ENCODE data around the gene TMEM63C. TPM values are rescaled to one million over a fixed set of nuclear protein-coding genes. Genes with fewer than 3 reads are reported as not detected.

The TMEM63C gene
- total and polyA plus RNA-seq, 8 donors = 0.14 to 8.8 (median 1.4) TPM; not detected in 2

DNA sequence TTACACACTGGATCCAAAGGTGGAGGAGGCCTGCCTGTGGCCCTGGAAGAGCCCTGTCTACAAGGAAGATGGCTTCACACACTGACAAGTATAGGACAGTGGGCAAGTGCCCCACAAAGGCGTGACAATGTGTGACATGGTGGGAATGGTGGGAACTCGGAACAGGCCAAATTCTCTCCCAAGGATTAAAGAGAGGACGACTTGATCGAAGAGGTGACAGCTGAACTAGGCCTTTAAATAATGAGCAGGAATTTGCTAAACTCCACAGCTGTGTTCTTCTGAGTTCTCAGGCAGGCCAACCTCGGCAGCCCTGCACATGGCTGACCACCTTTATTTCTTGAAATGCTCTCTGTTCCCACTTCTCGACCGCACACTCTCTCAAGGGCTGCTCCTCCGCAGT is 115.3 kb downstream of the TMEM63C start:
- Histone ChIP-seq H3K9me3 (no peaks in the 10 kb centered on the region), H3K27ac (no peak overlapping the region), H3K4me1 (peaks cover 0 to 11% (median 8%) of the 10 kb centered on the region in 4 donors), H3K36me3 (peaks cover 8 to 81% (median 64%) of the 10 kb centered on the region in 4 donors), H3K27me3 (no peaks in the 10 kb centered on the region), H3K4me3 (no peak overlapping the region)
- intact Hi-C loops (cut with DNase I; ENCODE audit: low total_unique reads) = no loop called here
- no peak for DNase-seq
- WGBS, 5 donors = 91 to 95% (median 93%) methylated on average over 8 of the region's 8 CpGs
- TF ChIP-seq, protein P1, sequence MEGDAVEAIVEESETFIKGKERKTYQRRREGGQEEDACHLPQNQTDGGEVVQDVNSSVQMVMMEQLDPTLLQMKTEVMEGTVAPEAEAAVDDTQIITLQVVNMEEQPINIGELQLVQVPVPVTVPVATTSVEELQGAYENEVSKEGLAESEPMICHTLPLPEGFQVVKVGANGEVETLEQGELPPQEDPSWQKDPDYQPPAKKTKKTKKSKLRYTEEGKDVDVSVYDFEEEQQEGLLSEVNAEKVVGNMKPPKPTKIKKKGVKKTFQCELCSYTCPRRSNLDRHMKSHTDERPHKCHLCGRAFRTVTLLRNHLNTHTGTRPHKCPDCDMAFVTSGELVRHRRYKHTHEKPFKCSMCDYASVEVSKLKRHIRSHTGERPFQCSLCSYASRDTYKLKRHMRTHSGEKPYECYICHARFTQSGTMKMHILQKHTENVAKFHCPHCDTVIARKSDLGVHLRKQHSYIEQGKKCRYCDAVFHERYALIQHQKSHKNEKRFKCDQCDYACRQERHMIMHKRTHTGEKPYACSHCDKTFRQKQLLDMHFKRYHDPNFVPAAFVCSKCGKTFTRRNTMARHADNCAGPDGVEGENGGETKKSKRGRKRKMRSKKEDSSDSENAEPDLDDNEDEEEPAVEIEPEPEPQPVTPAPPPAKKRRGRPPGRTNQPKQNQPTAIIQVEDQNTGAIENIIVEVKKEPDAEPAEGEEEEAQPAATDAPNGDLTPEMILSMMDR (IDR thresholded peaks at IDR 0.05) = no peak
- TF ChIP-seq EP300 (IDR thresholded peaks at IDR 0.05) (no peak), POLR2AphosphoS5 (IDR thresholded peaks at IDR 0.05) (no peak), POLR2A (IDR thresholded peaks at IDR 0.05) (no peak)

DNA sequence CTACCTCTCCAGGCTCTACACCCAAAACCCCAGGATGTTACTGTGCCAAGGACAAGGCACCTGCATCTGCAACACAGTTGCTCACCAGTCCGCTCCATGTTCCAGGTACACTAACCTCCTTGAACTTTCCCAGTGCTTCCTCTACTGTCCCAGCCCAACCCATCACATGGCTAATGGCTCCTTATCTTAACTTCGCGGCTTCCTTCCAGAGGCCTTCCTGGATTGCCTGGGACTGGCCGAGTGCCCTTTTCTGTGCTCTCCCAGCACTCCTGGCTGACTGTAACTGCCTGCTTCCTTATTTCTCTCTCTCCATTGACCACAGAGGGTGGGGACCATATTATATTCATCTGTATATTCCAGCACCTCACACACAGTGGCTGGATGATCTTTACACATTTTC is 118.2 kb downstream of the TMEM63C start:
- no peak overlapping the region for H3K27ac ChIP-seq
- DNase-seq = peak in 1 of 2 donors; percentile 38
- H3K36me3 ChIP-seq = peaks cover 8 to 64% (median 50%) of the 10 kb centered on the region in 4 donors
- H3K4me1 ChIP-seq = peaks cover 0 to 14% (median 12%) of the 10 kb centered on the region in 4 donors
- no peak overlapping the region for H3K4me3 ChIP-seq
- no peaks in the 10 kb centered on the region for H3K9me3 ChIP-seq
- WGBS, 5 donors = 30 to 72% (median 55%) methylated on average over 4 of the region's 4 CpGs
- intact Hi-C loops (cut with DNase I; ENCODE audit: low total_unique reads) = no loop called here
- TF ChIP-seq EP300 (IDR thresholded peaks at IDR 0.05) (no peak), POLR2AphosphoS5 (IDR thresholded peaks at IDR 0.05) (peak in 1 of 3 donors; percentile 28), POLR2A (IDR thresholded peaks at IDR 0.05) (no peak)
- TF ChIP-seq, protein P1 (IDR thresholded peaks at IDR 0.05) = no peak
- H3K27me3 ChIP-seq = no peaks in the 10 kb centered on the region

DNA sequence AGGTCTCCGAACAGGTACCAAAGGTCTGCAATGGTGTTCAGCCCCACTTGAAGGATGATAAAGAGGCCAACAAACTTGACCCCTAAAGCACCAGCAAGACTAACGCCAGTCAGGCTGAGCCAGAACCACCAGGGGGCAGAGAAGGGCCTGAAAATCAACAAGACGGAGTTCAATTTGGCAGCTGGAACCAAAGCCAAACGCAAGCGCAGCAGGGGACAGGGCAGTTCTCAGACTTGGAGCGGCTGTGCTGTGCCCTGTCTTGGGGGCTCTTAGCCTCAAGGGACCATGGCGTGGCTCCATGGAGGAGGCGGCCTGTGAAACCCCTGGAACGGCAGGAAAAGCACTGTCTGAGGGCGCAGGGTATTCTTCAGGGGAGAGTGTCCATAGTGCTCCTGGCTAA is 119.5 kb downstream of the TMEM63C start:
- Histone ChIP-seq H3K36me3 (peaks cover 6 to 66% (median 51%) of the 10 kb centered on the region in 4 donors), H3K4me3 (no peak overlapping the region), H3K27ac (no peak overlapping the region), H3K27me3 (no peaks in the 10 kb centered on the region), H3K4me1 (peaks cover 0 to 15% (median 12%) of the 10 kb centered on the region in 4 donors), H3K9me3 (no peaks in the 10 kb centered on the region)
- WGBS, 5 donors = 26 to 40% (median 33%) methylated on average over 9 to 10 of the region's 10 CpGs
- intact Hi-C loops (cut with DNase I; ENCODE audit: low total_unique reads) = no loop called here
- peak; percentile 80 to 92 for DNase-seq
- TF ChIP-seq POLR2AphosphoS5 (IDR thresholded peaks at IDR 0.05) (peak in 1 of 3 donors; percentile 43), EP300 (IDR thresholded peaks at IDR 0.05) (no peak), POLR2A (IDR thresholded peaks at IDR 0.05) (no peak)
- TF ChIP-seq, protein P1 (IDR thresholded peaks at IDR 0.05) = peak in 5 of 7 experiments; percentile 55 to 73 (median 72)

DNA sequence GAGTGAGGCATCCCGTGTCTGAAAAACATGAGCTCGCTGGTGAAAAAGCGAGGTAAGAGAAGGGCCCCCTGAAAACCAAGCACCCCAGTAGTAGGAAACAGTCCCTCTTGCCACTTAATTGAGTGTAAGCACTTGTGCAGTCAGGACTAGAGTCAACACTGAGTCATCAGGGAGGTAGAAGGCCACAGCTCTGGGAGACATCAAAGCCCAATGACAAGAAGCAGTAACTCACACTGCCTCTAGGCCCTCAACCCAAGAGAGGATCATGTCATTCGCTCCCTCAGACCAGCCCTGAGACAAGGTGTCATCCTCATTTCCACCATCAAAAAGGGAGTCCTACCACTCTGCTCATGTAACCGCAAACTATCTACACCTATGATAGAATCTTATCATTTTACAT is 121.3 kb downstream of the TMEM63C start:
- 81 to 96% (median 92%) methylated on average over 5 of the region's 5 CpGs for WGBS, 5 donors
- Histone ChIP-seq H3K9me3 (no peaks in the 10 kb centered on the region), H3K27me3 (no peaks in the 10 kb centered on the region), H3K4me1 (peaks cover 0 to 28% (median 19%) of the 10 kb centered on the region in 4 donors), H3K36me3 (peaks cover 0 to 50% (median 38%) of the 10 kb centered on the region in 4 donors), H3K4me3 (no peak overlapping the region), H3K27ac (peak overlapping the region in 1 of 5 donors; percentile 28)
- TF ChIP-seq POLR2AphosphoS5 (IDR thresholded peaks at IDR 0.05) = no peak
- TF ChIP-seq POLR2A (IDR thresholded peaks at IDR 0.05) = no peak
- no peak for TF ChIP-seq EP300 (IDR thresholded peaks at IDR 0.05)
- TF ChIP-seq, protein P1 (IDR thresholded peaks at IDR 0.05) = no peak
- no peak for DNase-seq
- intact Hi-C loops (cut with DNase I; ENCODE audit: low total_unique reads) = no loop called here
